HepG2 (cell line): ENCODE data around the gene INHBC. TPM values are rescaled to one million over a fixed set of nuclear protein-coding genes. Genes with fewer than 3 reads are reported as not detected.

Experiments used
- ARNT ChIP-seq: fragments of 450-650 bp; IDR thresholded peaks from 2 replicates; pipeline ENCODE4 v1.6.1; 2017
- CHD2 ChIP-seq: IDR thresholded peaks from 2 replicates; pipeline ENCODE4 v1.6.1; 2011; ENCODE audit warnings: low read depth, low read length, improper control_type of control experiment
- EZH2 ChIP-seq: conservative IDR thresholded peaks from 2 replicates; pipeline ENCODE4 v1.6.1; 2012; ENCODE audit warnings: mild to moderate bottlenecking, low read depth, low read length, moderate library complexity
- FIP1L1 ChIP-seq: fragments of 200-400 bp; formaldehyde crosslinking; IDR thresholded peaks from 2 replicates; pipeline ENCODE4 v1.6.1; 2018; ENCODE audit warnings: low read depth, mild to moderate bottlenecking, low read length, moderate library complexity, borderline replicate concordance; ENCODE audit not compliant: insufficient read depth
- JDP2 ChIP-seq: sonication (generic); formaldehyde crosslinking; IDR thresholded peaks from 2 replicates; pipeline ENCODE4 v1.8.1; 2022; ENCODE audit warnings: missing genetic modification reagents, borderline replicate concordance
- NFYC ChIP-seq: IDR thresholded peaks from 2 replicates; pipeline ENCODE4 v1.6.1; 2016; ENCODE audit warnings: missing genetic modification reagents, missing compliant biosample characterization
- RBM39 ChIP-seq: fragments of 200-400 bp; formaldehyde crosslinking; IDR thresholded peaks from one replicate; pipeline ENCODE4 v1.6.1; 2018; ENCODE audit warnings: antibody characterized with exemption, mild to moderate bottlenecking, low read depth, low read length; ENCODE audit not compliant: poor library complexity, severe bottlenecking
- SMARCE1 ChIP-seq: fragments of 450-650 bp; IDR thresholded peaks from 2 replicates; pipeline ENCODE4 v1.6.1; 2017; ENCODE audit warnings: borderline replicate concordance
- SMYD3 ChIP-seq: sonication (generic); formaldehyde crosslinking; IDR thresholded peaks from 2 replicates; pipeline ENCODE4 v1.8.1; 2023; ENCODE audit warnings: mild to moderate bottlenecking, missing genetic modification reagents
- TOE1 ChIP-seq: sonication (generic); formaldehyde crosslinking; IDR thresholded peaks from 2 replicates; pipeline ENCODE4 v1.4.0; 2020; ENCODE audit warnings: mild to moderate bottlenecking, missing genetic modification reagents
- ZHX2 ChIP-seq, 2 experiments: sonication (generic) in 1 of 2; formaldehyde crosslinking in 1 of 2; IDR thresholded peaks; 2 replicates each; pipeline versions ENCODE4 v1.6.1 to v1.9.0; 2014 to 2022; ENCODE audit warnings: antibody characterized with exemption in 1 of 2, borderline replicate concordance in 1 of 2, inconsistent platforms in 1 of 2, low read depth in 1 of 2, missing genetic modification reagents in 1 of 2
- ZNF225 ChIP-seq: sonication (generic); formaldehyde crosslinking; IDR thresholded peaks from 2 replicates; pipeline ENCODE4 v1.4.0; 2020; ENCODE audit warnings: mild to moderate bottlenecking, missing genetic modification reagents
- ZNF382 ChIP-seq: sonication (generic); formaldehyde crosslinking; IDR thresholded peaks from 2 replicates; pipeline ENCODE4 v1.5.0; 2020; ENCODE audit warnings: missing genetic modification reagents, mild to moderate bottlenecking, borderline replicate concordance
- ZNF407 ChIP-seq: sonication (generic); formaldehyde crosslinking; IDR thresholded peaks from one replicate; pipeline ENCODE4 v1.5.1; 2020; ENCODE audit warnings: mild to moderate bottlenecking, missing genetic modification reagents; ENCODE audit errors: not compliant biosample characterization
- ZNF564 ChIP-seq: sonication (generic); formaldehyde crosslinking; IDR thresholded peaks from 2 replicates; pipeline ENCODE4 v1.8.1; 2023; ENCODE audit warnings: mild to moderate bottlenecking, missing genetic modification reagents
- ZNF629 ChIP-seq: sonication (generic); formaldehyde crosslinking; conservative IDR thresholded peaks from 2 replicates; pipeline ENCODE4 v1.5.0; 2020; ENCODE audit warnings: missing genetic modification reagents
- polyA plus RNA-seq, 8 experiments: library from polyadenylated mRNA; depleted of rRNA in 3 of 8; stranded (reverse) in 7 of 8; unstranded in 1 of 8; fragments of >200 nt; fragmentation: Illumina TruSeq in 4 of 8; extraction: Trizol in 4 of 8; gene quantifications; 2 replicates each; pipeline versions ENCODE4 v1.2.1 to v1.2.3, GENCODE V29; 2011 to 2016; ENCODE audit warnings: low read depth in 4 of 8, missing spikeins in 1 of 8, mixed read lengths in 1 of 8; ENCODE audit not compliant: insufficient read depth in 1 of 8
- total RNA-seq, 5 experiments: library from RNA; depleted of rRNA; stranded (reverse); fragments of >200 nt; fragmentation: Illumina TruSeq; extraction: Trizol; gene quantifications; 2 replicates each; pipeline ENCODE4 v1.2.3, GENCODE V29; 2016; ENCODE audit warnings: low read depth in 1 of 5

INHBC gene
- total and polyA plus RNA-seq, 2 of the 13 experiments (the other 11 are each of a cell fraction or from before 2014, with no cell fraction given) = 1.8 to 13.8 TPM

GRCh38 chr12:57459055-57459749 lies 24.6 kb downstream of the INHBC start (continued):
- no peak for TF ChIP-seq ZNF407 (CRISPR knock-in tag)
- TF ChIP-seq JDP2 (CRISPR knock-in tag) = no peak
- TF ChIP-seq NFYC (CRISPR knock-in tag) = no peak
- no peak for TF ChIP-seq SMYD3 (CRISPR knock-in tag)
- no peak for TF ChIP-seq FIP1L1
- no peak for TF ChIP-seq ZNF629 (CRISPR knock-in tag)
- no peak for TF ChIP-seq ZNF564
- no peak for TF ChIP-seq ZHX2 (IDR thresholded peaks at IDR 0.05; ENCODE audit: low read depth)
- no peak for TF ChIP-seq ZHX2 (CRISPR knock-in tag; IDR thresholded peaks at IDR 0.05; ENCODE audit: borderline replicate concordance)
- TF ChIP-seq TOE1 = no peak
- TF ChIP-seq SMARCE1 = no peak
- TF ChIP-seq ARNT = no peak
- TF ChIP-seq RBM39 = peak; percentile 33
- TF ChIP-seq EZH2 = no peak
- no peak for TF ChIP-seq CHD2
- no peak for TF ChIP-seq ZNF382 (CRISPR knock-in tag)
- TF ChIP-seq ZNF225 (CRISPR knock-in tag) = no peak
